KG1 (cell line): ENCODE data around the gene ADD2.
"Not testable (repeated sequence)": the region's sequence is repeated elsewhere in the genome, so short reads cannot be mapped to it uniquely, and the experiment has no call there.

Source experiments
- DNase-seq: peaks from one replicate; lab custom pipeline; 2025; lab: John Stamatoyannopoulos, UW

The ADD2 gene

DNA sequence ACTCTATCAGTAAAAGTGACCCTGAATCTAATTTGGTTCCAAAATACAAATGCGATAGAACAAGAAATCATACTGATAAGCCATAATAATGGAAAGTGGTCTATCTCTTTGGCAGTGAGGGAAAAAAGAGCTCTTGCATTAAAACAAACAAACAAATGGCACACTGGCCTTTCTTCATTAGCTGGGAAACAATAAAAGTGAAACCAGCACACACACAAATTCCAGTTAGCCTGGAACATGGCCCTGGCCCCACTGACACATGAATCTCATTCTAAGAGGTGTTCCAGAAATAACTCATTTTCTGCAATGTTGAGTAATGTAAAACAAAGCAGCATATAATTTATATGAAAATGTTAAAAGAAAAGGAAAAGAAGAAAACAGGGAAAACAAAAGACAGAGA, 135.0 kb downstream of the ADD2 start:
- no peak for DNase-seq

DNA sequence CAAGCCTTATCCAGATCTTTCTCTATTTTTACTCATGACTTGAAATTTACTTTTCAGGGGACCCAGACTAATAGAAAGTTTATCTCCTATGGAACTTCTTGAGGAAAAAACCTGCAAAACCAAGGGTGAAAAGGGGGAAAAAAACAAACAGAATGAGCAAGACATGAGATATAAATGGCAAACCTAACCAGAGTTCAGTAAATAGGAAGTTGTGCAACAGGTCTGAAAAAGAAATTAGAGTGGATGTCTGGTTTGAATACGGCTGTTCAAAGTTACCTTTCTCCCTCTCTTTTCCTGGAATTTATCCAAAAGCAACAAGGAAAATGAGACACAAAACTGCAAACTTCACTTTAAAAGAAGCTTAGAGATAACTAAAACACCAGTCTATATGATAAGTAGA, 135.6 kb downstream of the ADD2 start:
- DNase-seq, result no peak

DNA sequence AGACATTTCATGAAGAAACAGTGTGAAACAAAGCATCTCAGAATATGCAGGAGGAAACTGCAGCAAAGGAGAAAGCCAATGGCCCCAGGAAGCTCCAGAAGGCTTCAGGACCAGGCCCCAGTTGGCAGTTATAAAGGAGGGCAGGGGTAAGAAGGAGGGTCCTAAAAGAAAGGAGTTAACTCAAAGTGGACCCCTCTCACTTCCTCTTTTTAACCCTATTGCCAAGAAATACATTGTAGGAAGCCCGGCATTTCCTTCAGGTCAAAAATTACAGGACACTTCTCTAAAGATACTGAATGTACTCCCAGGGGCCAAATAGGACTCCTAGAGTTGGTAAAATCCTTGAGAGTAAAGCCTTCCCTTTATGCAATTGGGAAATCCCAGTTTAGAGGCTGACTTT, 137.2 kb downstream of the ADD2 start:
- DNase-seq, result no peak

DNA sequence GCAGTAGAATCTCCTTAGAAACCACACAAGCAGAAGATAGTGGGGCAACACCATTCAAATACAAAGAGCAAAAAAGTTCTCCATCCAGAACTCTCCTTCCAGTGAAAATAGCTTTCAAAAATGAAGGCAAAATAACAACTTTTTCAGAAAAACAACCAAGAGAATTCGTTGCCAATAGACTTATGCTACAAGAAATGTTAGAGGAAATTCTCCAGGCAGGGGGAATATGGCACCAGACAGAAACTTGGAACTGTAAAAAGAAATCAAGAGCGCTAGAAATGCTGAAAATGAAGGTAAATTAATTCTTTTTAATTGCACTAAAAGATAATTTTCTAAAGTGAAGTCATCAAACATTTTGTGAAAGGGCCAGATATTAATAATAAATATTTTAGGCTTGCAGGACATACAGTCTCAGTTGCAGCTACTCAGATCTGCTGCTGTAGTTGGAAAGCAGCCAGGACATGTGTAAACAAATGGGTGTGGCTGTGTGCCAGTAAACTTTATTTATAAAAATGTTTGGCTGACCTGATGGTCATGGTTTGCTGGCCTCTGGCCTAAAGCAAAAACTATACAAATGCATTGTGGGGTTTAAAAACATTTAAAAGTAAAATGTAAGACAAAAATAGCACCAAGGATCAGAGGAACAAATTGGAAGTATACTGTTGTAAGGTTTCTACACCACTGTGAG, 140.6 kb downstream of the ADD2 start:
- DNase-seq, result no peak

DNA sequence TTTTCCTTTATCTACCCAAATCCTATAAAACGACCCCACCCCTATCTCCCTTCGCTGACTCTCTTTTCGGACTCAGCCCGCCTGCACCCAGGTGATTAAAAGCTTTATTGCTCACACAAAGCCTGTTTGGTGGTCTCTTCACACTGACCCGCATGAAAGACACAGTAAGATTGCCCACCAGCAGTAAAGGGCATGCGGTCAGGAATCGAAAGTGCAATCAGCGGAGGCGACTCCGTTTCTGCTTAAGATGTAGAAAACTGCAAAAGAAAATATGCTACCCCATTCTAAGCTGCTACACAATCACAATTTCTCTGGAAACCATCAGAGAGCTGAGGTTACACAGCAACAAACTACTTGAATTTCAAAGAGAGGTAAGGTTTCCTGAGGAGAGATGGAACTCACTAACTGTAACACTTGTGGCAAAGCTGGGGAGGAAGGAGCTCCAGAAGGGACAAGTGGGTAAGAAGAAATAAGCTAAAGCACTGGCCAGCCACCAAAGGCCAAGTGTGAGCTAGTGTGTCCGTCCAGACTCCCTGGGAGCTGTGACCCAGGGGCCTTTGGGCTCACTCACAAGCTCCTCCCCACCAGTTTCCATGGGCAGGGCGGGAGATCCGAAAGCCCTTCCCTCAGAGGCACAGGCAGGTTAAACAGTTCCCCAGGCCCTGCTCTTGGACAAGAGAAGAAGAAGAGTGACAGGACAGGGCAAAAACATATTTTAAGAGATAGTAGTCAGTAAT, 141.6 kb downstream of the ADD2 start:
- no peak for DNase-seq

DNA sequence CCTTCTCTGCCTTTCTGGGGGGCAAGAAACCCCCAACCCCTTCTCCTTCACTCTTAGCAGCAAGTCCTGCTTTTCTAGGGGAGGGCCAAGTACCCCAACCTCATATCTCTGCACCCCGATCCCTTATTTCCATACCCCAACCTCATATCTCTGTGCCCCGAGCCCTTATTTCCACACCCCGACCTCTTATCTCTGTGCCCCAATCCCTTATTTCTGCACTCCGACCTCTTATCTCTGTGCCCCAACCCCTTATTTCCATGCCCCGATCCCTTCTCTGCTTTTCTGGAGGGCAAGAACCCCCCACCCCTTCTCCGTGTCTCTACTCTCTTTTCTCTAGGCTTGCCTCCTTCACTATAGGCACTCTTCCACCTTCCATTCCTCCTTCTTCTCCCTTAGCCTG, 146.5 kb downstream of the ADD2 start:
- not testable (repeated sequence) for DNase-seq

DNA sequence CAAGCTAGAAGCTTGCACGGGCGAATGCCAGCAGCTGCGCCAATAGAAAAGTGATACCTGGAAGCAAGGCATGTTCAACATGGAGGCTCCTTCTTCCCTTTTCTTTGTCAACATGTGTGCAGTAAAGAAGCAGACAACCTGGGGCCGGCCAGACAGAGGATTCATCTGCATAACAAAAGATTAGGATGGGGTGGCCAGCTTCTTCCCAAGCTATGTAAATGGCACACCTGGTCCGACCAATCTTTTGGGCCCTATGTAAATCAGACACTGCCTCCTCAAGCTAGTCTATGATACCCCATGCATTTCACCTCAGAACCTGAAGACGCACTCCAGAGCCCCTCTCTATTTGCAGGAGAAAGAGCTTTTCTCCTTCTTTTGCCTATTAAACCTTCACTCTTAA, 148.0 kb downstream of the ADD2 start:
- DNase-seq, result no peak

DNA sequence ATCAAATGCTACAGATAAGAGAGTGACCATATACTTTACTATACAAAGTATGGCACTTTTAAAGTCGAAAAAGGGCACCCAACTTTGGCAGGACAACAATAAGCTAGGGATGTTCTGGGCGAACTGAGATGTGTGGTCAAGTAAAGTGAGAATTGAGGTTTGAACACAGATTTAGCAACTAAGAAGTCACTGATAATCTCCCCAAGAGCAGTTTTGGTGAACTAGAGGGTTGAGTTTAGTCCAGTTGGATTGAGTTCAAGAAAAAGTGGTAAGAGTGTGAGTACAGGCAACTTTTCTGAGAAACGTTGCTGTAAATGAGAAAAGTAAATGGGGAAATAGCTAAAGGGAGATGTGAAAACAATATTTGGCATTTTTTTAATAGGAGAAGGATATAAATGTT, 148.8 kb downstream of the ADD2 start:
- DNase-seq, result no peak

DNA sequence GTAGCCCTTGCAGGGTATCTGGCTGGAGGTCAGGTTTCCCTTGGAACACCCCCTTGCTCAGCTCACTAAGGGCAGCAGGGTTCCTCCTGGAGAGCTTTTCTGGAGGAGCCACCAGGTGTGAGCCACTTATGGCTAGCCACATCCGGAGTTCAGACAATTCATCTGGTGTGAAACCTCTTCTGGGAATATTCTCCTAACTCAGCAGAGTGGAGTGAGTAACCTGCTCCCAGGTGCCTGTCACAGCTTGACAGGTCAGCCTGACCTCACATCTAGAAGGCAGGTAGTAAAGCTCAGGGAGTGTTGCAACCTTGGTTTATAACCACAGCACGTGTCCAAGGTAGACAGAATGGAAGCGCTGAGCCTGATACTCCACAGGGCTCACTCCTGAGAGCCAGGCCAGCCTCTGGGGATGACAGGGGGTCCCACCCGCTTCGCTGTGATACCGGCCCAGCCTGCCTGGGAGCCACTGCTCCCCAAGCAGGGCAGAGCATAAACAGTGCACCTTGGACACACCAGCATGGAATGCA, 151.8 kb downstream of the ADD2 start:
- DNase-seq, result no peak

DNA sequence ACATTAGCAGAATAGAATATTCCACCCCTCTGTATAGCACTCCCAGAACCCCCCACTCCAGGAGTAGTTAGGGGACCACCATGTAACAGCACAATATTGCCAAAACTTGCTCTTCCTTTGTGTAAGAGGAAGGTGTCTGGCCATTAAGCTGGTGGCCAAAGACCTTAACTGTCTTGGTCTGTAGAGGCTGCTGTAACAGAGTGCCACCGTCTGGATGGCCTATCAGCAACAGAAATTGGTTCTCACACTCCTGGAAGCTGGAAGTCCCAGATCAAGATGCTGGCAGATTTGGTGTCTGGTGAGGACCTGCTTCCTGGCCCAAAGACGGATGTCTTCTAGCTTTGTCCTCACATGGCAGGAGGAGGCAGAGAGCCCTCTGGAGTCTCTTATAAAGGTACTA, 152.8 kb downstream of the ADD2 start:
- DNase-seq, result no peak

DNA sequence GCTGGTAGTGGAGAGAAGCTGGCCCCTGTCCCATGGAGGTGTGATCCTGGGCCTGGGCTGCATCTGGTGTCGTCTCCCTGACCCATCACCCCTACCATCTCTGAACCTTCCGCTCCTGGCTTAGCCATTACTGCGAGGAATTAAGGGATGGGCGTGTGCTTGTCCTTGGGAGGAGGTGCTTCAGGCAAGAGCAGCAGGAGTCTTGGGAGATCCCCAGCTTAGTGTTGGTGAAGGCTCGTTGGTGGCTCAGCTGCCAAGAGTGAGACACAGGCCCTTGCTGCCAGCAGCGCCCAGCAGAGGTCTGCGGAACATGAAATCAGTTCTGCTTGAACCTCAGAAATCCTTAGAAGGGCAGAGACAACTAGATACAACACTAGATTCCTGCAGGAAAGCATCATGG, 154.5 kb downstream of the ADD2 start:
- DNase-seq, result no peak

DNA sequence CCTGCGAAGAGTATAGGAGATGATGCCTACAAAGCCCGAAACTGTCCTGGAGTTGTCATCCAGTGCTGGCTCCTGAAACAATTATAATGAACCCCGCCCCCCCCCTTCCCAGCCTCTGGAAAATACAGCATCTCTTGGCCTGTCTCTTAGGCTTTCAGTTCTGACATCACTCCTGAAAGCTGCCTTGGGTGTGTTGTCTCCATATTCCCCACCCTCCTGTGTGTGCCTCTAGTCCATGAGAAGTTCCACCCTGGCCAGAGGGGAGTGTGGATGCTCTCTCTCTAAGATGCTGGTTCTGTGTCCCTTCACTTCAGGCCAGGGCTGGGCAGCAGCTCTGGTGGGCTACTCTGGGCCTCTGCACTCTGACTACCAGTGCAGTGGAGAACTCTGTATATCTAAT, 155.4 kb downstream of the ADD2 start:
- DNase-seq, result no peak

DNA sequence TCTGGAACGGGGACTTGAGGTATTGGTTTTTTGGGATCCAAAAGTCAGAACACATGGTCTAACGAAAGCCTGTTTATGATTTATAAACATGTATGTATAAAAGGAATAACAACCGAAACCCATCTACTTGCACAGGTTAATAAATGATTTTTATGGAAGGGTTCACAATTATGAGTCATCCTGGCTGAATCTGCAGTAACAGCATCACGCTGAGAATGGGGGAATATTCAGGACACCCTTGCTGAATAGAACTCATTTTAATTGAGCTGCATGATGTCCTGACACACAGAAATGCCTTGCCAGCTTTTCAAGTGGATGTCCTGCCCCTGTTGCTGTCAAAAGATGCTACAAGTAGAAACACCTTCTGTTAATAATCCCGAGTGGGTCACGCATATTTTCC, 159.6 kb downstream of the ADD2 start:
- DNase-seq, result no peak

DNA sequence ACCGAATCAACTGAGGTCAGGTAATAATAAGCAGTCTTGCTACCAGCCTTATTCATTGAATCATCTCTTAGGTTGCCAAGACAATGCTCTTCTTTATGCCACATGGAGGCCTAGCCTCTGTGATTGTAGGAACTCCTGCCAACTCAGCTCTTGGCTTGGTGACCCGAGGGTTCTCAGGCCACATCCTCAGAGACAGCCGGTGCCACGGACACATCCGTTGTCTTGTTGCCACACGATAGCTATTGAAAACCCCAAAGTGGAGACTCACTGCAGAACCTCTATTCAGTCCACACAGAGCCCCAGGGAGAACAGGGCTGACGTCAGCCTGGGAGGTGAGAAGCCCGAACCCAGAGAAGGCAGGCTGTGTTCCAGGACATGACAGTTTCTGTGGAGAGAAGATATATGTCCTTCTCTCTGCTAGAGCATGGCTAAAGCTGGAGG, 160.9 kb downstream of the ADD2 start:
- no peak for DNase-seq
